NCI-H1436 (cell line): ENCODE results near the gene QSER1.
A peak's percentile ranks its signal among the peaks of the same experiment; 100 is the strongest.
"Not testable (repeated sequence)": the region's sequence is repeated elsewhere in the genome, so short reads cannot be mapped to it uniquely, and the experiment has no call there.

Experiments used
- DNase-seq: peaks from one replicate; lab custom pipeline; 2025; lab: John Stamatoyannopoulos, UW

Gene QSER1

DNA sequence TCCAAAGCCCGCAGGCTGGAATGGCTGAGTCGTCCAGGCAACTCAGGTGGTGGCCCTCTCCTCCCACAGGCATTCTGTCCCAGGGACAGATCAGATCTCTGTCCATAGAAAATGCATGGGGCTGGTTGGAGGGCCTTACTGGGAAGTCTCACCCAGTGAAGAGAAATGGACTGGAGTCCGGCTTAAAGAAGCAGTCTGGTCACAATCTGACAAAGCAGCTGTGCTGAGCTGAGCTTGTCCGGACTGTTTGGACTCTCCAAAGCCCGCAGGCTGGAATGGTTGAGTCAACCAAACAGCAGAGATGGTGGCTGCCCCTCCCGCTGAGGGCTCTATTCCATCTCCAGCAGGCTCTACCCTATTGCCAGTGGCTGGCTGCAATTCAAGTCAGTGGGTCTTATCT lies 108.7 kb downstream of the QSER1 start:
- DNase-seq, result no peak

DNA sequence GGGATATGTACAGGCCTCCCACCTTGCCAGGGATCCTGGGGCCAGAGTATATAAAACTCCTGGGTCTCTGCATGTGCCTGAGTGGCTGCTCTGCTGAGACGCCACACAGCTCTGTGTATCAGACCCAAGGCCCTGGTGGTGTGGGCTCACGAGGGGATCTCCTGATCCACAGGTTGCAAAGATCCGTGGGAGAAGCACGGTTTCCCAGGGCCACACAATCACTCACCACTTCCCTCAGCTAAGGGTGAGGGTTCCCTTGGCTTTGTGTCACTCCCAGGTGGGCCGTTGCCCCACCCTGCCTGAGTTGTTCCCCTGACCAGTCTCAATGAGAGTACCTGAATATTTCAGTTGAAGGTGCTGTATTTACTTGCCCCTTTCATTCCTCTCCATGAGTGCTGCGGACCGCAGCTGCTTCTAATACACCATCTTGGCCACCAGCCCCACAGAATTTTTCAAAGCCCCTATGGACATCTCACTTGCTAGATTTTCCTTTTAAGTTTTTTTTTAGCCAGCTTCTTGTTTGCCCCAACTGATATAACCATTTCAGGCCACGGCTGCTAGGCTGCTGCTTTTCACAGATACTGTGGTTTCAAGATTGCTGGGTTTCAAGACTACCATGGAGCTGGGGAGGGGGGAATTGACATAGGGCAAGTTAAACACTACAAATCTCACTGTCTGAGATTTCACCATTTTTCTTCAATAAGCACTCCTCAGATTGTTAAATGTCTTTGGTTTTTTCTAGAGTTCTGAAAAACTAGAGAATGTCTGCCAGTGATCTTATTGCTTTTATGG lies 109.3 kb downstream of the QSER1 start:
- no peak for DNase-seq

GRCh38 chr11:33005175-33005574 lies 112.6 kb downstream of the QSER1 start:
- DNase-seq, result no peak

DNA sequence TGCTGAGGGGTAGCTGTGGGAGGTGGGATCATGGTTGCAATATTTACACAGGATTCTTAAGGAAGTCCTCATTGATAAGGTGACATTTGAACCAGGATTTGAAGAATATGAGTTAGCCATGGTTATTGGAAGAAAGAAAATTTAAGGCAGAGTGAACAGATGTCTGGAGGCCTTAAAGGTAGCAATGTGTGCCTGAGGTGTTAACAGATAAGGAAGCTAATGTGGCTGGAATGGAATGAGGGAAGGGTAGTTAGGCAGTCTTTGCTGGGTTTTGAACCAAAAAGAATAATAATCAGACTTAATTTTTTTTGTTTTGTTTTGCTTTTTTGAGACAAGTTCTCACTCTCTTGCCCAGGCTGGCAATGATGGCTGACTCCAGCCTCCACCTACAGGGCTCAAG lies 113.4 kb downstream of the QSER1 start:
- DNase-seq, result no peak

DNA sequence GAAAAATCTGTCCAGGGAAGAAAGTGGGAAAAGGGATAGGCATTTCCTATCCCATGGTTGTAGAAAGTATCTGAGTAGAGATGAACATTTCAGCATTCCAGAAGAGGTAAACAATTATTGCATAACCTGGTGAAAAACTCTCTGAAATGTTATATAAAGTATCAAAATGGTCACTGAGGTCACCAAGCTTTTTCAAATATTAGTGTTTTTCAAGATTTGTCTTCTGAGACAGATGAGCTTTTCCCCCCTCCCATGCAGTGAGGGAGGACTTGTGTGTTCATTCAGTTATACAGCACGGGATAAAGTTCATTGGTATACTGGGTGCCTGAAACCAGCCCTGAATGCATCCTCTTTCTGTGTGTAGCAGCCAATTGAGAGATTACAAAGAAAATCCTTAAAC lies 121.1 kb downstream of the QSER1 start:
- DNase-seq, result no peak

DNA sequence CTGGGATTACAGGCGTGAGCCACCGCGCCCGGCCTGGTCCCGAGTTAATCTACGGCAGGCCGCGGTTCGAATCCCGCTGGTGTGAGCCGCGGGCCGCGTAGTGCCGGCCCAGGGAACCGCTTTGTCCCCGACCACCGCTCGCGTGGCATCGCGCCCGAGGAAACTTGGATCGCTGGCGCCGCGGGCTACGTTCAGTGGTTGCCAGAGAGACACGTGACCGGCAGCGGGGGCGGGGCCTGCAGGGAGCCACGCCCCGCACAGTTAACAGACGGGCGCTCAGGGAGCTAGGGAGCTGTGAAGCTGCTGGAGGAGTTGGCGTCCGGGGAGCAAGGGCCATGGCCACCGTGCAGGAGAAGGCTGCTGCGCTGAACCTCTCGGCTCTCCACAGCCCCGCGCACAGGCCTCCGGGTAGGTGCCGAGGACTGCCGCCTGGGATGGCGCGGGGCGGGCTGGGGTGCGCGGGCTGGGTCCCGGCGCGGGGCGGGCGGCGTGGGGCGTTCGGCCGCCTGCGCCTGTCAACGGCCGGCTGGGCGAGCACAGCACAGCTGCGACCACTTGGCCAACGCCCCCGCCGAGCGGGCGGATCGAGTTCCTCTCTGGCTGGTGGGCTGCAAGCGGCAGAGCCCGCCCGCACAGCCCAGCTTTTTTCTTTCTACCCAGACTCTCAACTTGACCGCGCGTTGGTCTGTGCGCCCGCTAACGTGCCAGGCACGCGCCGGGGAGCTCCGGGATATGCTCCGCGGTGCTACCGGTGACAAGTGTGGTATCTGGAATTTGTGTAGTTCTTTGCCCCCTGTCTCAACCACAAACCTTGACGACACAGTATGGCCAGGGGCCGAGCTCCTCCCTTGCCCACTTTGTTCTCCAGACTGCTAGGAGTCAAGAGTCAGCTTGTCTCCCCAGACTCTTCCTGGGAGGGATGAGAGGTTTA lies 123.3 kb downstream of the QSER1 start, which contains the start of gene DEPDC7:
Gene DEPDC7 (plus strand): TSS at position 258 of the 931 bp plus-strand sequence. CDS start 78 bp downstream, at position 336.
- DNase-seq, result peak; percentile 77

DNA sequence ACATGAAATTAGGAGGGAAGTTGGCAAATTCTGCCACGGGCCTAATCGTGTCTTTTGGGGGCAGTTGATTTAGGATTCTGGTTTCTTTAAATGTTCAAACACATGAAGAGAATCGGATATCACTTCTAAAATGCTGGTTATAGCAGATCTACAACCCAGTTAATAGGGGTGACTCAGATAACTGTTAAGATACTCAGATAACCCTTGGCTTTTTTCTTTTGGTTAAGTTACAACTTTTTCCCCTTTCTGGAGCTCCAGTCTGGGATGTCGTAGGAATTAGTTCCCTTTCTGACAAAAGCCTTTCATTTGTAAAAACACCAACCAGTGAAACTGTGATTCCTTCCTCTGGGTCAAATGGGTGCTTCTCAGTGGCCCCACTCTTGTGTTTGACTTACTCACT lies 124.0 kb downstream of the QSER1 start:
- no peak for DNase-seq

DNA sequence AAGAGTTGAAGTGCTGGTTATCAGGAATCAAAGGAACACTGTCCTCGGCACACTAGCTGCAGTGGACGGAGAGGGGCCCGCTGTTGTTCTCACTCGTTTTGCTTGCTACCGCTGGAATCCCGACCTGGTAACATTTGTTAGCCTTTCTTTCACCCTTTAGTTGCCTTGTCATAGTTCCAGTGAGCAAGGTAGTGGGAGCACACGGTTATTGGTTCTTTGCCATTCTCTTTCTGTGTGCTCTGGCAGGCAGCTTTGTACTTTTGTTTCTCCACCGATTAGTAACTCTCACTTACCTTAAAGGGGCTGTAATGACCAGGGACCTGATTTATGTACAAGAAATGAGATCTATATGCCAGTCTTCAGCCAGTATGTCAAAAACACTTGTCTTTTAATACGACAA lies 124.9 kb downstream of the QSER1 start:
- no peak for DNase-seq

- no peak for DNase-seq
Observed at GRCh38 chr11:33017965-33018364, 125.4 kb downstream of the QSER1 start.

GRCh38 chr11:33018840-33019239 lies 126.2 kb downstream of the QSER1 start:
- no peak for DNase-seq

DNA sequence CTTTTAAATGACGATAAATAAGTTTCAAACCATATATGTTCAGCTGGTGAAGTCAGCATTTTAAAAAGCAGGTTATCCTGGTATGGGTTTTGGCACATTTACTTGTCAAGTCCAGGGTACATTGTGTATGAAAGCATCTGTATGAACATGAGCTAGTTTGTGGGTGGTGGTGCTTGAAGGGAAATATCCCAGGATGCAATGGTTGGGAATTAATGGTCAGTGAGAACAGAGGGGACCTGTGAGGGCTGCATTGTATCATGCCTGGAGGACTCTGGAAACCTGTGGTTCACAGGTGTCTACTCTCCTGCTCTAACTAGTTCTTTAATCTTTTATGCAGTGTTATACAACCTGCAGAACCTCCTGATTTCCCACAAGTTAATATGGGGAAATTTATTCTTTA lies 128.9 kb downstream of the QSER1 start:
- DNase-seq, result no peak

DNA sequence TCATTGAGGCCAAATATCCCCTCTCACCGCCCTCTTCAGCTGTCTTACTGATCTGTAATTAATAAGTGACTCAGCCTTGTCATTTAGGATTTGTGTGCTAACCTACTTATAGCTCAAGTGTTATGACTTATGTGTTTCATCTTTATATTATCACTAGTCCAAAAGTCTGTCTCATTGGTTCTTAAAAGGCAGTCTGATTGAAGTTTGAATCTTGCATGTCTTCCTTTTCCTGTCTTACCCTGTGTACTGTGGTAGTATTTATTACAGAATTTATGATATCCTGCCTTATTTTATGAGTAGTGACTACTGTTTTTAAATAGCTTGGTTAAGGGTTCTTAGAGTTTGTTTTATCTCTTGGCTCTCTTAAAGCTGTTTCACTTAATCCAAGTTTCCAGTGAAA lies 129.3 kb downstream of the QSER1 start:
- no peak for DNase-seq

DNA sequence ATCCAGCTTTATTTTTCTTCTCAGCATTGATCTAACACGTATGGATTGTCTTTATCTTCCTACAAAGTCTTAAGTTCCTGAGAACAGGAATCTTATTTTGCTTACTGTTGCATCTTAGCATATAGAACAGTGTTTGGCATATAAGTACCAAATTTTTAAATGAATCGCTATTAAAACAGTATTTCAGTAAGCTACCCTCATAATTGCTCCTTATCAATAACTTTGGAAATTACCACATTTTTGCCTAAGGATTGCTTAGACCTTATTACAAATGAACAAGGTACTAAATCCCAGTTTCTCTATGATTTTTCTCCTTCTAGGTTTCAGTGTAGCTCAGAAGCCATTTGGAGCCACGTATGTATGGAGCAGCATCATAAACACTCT lies 132.7 kb downstream of the QSER1 start:
- no peak for DNase-seq

DNA sequence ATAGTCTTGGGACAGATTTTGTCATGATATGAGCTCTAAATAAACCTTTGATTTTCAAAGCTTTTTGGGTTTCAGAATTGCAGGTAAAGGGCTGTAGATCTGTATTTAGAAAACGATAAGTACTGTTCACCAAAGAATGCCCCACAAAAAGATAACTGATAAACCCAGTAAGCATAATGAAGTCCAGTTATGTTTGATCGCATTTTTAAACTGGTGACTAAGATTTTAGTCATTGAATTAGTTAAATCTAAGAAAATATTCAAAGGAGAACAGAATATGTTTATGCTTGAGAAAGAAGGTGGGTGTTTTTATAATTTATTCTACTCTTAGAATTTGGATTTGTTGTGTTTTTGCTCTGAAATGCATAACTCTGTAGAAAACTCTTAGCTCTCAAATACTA lies 134.6 kb downstream of the QSER1 start:
- DNase-seq, result no peak

DNA sequence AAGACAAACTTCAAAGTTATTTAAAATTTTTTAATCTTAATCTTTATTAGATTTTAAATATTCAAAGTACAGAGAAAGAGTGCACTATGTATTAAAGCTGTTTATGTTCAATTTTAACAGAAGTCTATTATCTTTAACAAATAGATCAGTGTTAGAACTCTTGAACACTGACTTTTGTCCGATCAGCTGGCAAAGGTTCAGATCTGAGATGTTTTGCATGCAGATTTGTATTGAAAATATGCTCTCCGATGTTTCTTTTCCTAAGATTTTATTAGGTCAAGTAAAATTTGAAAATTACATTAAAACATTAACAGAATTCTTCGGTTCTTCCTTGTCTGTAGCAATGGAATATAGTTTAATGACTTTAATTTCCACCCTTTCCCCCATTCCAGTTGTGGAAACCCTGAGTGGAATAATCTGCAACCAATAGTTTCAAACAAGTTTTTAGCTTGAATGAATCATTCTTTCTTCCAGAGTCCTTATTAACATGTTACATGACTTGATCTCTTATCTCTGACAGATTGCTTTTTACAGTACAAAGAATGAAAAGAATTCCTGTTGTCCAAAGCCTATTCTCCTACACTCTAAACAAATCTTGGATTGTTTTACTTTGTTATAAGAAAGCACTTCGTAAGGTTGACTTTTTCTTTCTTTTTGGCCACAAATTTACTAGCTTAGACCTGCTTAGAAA lies 135.4 kb downstream of the QSER1 start:
- no peak for DNase-seq

DNA sequence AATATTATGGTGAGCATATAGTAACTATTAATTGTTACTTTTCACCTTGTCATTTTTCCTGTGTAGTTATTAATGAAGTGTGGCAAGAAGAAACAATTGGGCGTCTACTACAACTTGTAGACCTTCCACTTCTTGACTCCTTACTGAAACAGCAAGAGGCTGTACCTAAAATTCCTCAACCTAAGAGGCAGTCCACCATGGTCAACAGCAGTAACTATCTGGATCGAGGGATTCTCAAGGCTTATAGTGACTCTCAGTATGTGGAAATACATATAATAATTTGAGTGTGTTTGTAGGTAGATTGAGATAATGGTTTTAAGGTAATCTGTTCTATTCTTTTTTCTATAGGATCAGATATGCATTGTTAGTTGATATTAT lies 135.9 kb downstream of the QSER1 start:
- DNase-seq, result no peak

DNA sequence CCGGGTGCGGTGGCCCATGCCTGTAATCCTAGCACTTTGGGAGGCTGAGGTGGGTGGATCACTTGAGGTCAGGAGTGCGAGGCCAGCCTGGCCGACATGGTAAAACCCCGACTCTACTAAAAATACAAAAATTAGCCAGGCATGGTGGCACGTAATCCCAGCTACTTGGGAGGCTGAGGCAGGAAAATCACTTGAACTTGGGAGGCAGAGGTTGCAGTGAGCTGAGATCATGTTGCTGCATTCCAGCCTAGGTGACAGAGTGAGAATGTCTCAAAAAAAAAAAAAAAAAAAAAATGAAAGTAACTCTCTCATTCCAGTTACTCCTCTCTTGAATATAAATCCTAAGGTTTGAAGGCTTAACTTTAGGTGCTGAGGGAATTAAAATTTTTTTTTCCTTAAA lies 136.6 kb downstream of the QSER1 start:
- DNase-seq, result not testable (repeated sequence)
